EH (cell line): ENCODE data around the gene BTN3A1.
A peak's percentile ranks its signal among the peaks of the same experiment; 100 is the strongest.

Source experiments
- DNase-seq: peaks from one replicate; pipeline ENCODE4 v3.0.0-alpha.2; 2015; ENCODE audit warnings: low read depth

The BTN3A1 gene

DNA sequence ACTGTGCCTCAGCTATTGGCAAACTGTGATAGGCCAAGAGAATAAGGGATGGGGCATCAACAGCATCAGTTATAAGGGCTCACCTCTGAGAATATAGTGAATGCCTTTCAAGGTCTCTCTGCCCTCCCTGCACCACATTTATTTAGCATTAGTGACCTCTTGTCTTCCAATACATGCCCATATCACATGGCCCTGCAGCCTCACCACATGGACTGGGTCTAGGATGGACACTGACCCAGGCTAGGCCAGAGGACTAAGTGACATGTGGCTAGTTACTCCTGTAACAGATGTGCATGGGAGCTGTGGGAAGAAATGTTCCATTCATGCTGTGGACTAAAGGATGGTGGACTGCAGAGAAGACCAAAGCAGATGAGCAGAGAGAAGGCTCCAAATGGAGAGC, 22.3 kb upstream of the BTN3A1 start:
- no peak for DNase-seq

DNA sequence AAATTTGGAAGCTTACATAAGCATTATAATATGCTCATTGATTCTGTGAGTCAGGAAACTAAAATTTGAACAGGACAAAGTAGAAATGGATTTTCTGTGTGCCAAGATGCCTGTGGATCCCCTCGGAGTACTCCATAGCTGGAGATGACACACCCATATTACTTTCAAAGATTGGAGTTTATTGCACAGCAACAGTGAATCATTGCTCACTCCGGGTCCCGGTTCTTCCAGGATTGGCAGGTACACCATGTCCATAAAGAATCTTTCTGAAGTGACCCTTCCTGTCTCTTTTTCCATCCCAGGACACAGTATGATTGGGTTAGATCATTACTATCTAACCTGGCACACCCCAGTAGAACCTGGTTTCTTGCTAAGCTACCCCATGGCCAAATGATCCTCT, 21.8 kb upstream of the BTN3A1 start:
- no peak for DNase-seq

DNA sequence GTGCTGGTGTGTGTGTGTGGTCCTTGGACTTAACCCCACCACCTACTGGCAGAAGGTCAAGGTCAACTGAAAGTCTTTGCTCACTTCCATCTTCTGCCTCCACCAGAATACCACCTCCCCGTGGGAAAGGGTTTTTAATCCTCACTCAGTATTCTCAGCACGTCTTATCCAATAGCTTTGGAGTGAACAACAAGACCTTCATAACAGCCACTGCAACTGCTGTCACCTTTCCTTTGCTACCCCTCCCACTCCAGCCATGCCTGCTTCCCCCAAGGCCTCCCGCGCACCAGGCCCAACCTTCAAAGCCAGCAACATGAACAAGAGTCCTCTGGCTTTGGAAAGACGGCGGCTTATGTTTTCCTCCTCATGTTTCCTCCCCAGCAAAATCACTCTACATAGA, 20.0 kb upstream of the BTN3A1 start:
- DNase-seq: no peak

DNA sequence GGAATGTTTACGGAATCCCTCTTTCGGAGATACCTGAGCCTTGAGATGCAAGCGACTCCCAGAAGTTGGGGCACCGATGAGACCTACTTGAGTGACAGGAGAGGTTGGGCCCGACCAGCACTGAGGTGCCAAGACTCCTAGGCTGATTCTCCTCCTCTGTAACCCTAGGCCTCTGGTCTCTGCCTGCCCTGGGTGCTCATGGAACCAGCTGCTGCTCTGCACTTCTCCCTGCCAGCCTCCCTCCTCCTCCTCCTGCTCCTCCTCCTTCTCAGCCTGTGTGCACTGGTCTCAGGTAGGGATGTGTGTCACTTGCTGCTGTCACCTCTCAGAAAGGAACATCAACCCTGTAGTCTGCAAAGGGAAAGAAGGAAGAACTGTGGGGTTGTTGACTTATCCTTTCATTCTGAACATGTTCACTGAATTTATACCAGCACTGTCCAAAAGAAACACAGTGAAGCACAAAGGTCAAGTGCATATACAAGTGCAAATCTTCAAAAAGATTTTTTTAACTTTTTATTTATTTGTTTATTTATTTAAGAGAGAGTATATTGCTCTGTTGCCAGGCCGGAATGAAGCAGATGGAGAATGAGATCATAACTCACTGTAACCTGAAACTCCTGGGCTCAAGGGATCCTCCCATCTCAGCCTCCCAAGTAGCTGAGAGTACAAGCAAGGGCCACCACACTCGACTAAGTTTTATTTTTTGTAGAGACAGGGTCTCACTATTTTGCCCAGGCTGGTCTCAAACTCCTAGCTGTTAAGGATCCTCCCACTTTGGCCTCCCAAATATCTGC, 18.3 kb upstream of the BTN3A1 start:
- peak; percentile 73 for DNase-seq

DNA sequence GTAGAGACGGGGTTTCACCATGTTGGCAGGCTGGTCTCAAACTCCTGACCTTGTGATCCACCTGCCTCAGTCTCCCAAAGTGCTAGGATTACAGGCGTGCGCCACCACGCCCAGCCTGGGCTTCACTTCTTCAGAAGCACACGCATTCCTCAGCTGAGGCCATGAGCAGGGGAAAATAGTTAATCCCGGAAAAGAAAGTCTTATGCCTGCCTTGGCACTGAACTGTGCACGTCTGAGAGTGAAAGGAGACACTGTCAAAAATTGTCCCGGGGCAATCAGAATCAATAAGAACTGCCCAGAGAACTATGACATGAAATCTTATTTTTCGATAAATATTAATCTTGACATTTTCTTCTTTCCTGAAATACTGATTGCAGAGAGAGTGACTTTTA, 16.3 kb upstream of the BTN3A1 start:
- DNase-seq: no peak

DNA sequence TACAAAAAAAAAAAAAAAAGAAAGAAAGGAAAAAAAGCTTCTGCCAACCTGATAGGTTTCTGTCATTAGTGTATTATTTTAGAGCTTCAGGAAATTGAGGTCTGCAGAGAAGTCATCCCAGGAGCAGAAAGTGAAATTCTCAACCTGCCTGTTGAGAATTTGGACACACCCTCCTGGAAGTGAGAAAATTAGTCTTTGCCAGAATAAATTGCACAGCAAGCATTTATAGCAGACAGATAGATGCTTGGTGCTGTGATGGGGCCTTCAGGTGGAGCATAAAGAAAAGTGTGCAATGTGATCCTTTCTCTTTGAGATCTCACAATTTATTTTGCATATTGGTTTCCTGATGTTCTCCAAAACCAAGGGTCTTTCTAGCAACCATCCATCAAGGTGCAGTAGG, 14.5 kb upstream of the BTN3A1 start:
- no peak for DNase-seq

DNA sequence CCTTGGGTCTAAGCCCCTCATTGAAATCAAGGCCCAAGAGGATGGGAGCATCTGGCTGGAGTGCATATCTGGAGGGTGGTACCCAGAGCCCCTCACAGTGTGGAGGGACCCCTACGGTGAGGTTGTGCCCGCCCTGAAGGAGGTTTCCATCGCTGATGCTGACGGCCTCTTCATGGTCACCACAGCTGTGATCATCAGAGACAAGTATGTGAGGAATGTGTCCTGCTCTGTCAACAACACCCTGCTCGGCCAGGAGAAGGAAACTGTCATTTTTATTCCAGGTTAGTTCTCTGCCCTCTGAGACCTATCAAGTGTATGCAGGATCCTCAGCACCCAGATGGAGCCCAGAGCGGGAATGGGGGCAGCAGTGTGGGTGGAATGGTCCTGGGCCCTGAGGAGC, 14.1 kb upstream of the BTN3A1 start:
- peak; percentile 53 for DNase-seq

DNA sequence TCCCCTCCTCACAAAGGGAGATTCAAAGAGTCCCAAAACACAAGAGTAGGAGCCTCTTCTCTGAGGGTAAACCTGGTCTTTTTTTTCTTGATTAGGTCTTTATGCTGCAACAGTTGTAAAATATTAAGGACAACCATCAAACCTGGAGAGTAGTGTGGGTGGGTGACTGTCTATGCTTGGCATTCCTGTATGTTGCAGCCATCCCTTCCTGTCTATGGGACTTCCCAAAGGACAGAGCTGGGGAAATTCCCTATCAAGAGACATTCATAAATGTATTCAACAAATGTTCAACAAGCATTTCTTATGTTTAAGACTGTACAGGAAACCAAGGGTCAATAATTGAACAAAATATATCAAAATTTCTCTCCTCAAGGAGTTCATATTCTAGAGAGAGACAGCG, 13.6 kb upstream of the BTN3A1 start:
- peak; percentile 47 for DNase-seq

DNA sequence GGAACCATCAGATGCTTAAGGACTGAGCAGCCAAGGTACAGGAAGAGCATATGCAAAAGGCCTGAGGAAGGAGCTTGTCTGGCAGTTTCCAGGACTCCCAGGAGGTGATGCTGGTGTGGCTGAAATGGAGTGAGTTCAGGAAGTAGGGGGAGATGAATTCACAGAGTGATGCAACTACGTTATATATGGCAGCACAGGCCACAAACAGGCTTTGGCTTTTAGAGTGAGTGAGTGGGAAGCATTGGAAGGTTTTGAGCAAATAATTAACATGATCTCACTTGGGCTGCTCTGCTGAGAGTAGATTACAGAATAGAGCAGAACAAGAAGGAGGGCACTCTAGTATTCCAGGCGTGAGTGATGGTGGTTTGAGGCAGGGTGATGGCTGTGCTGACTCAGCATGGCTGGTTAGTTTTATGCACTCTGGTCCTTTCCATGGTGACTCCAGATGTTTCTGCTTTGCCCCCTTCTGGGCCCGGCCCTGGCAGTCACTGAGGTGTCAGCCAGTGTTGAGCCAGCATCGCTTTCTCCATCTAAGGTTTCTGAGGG, 12.7 kb upstream of the BTN3A1 start:
- peak; percentile 27 for DNase-seq

DNA sequence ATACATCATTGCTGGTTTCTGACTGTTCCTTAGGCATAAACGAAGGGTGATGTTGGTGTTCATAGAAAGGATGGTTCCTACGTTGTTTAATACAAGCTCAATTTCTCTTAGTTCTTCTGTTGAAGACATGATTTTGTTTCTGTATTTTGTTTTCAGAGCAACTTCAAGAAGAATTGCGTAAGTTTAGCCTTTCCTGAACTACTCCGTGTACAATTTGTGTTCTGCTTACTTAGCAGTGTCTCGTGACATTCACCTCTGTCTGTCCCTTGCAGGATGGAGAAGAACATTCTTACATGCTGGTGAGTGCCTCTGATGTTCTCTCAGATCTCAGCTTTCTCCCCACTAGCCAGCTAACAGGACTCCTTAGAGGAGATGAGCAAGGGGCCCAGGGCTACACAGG, 11.5 kb upstream of the BTN3A1 start:
- no peak for DNase-seq

DNA sequence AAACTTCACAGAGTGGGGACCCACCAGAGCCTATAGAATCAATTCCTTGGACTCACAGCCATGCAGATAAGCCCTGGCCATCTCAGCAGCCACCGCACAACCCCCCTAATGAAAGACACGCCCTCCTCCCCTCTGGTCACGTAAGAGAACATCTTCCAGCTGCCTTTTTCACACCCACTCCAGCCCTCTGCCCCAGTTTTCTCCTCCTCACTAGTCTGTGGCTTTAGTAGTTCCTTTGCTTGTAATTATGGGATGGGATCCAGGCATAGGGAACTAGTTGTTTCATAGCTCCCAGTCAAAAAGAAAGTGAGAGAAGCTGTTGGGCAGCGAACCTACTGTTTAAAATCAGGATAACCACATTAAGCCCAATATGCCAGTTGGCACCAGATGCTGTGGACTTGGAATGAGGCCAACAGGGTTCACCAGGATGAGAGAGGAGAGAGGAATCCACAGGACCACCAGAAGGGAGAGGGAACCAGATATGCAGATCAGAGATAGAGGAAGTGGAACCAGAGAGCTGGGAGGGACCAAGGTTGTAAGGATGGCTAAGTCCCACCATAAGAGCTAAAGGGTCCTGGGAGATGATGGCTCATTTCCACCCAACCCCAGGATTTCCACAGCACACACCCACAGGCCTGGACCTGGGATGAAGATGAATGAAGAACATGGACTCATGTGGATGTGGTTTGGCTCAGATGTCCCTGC, 9.0 kb upstream of the BTN3A1 start:
- DNase-seq: no peak

DNA sequence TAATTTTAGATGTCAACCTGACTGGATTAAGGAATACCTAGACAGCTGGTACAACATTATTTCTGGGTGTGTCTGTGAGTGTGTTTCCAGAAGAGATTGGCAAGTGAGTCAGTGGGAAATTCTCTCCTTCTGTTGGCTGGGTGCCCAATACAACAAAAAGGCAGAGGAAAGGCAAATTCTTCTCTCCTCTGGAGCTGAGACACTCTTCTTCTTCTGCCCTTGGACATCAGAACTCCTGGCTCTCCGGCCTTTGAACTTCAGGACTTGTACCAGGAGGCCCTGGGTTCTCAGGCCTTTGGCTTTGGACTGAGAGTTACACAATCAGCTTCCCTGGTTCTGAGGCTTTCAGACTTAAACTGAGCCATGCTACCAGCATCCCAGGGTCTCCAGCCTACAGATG, 7.8 kb upstream of the BTN3A1 start:
- peak; percentile 86 for DNase-seq

DNA sequence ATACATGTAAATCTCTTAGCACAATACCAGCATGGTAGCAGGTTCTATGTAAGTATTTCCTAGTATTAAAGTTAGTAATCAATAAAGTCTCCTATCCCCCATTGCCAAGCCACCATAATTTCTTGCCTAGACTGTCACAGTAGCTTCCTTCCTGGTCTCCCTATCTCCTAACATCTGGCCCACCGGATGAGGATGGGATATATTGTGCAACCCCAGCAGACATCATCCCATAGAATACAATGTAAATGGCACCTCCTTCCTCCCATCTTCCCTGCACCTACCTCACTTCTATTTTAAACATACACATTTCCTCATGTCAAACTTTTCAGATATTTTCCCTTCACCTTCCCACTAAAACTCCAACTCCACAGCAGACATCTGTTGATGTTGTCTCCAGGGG, 3.5 kb upstream of the BTN3A1 start:
- no peak for DNase-seq

DNA sequence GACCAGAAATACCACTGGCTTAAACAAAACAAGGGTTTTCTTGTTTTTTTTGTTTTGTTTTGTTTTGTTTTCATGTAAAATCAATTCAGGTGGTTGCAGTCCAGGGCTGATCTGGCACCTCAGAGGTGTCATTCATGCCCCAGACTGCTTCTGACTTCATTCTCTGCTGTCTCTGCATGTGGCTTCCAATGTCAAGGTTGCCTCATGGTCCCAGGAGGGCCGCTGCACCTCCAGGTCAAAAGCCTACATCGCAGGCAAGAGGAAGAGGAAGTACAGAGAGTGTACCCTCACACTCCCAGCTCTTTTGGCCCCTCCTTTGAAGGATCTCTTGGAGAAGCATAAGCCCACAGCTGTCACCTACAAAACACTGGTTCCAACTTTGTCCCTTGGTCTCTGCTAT, 1.4 kb upstream of the BTN3A1 start:
- DNase-seq: no peak

DNA sequence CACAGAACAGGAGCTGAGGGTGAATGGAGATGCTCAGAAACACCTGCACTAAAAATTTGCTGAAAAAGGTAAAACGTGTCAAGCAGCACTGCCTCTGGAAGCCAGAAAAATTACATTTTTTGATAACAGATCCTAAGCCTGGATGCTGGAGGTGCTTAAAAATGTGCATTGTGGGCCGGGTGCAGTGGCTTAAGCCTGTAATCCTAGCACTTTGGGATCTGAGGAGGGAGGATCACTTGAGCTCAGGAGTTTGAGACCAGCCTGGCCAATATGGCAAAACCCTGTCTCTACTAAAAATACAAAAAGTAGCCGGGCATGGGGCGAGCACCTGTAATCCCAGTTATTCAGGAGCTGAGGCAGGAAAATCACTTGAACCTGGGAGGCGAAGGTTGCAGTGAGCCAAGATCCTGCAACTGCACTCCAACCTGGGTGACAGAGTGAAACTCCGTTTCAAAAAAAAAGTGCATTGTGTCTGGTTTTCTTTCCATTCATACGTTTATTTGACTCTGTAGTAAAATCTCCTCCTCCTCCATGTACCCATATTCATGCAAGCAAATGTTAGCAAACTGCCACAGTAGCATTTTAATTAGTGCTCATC, 587 bp upstream of the BTN3A1 start:
- DNase-seq: no peak

DNA sequence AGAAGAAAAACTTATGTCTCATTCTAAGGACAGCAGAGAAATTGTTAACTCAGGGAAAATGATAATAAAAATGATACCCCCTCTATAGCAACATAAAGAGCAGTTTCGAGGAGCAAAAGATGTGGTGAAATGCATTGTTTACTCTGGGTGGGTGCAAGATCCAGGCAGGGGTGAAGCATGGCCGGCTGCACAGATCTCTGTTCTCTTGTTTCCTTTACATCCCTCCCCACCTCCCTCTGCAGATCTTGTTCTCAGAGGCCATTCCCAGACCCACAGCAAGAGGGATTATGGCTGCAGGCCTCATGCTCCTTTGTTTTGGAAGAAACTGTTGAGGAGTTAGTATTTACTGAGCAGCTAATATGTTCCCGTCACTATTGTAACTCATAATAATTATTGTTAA, 1.8 kb downstream of the BTN3A1 start:
- DNase-seq: no peak

DNA sequence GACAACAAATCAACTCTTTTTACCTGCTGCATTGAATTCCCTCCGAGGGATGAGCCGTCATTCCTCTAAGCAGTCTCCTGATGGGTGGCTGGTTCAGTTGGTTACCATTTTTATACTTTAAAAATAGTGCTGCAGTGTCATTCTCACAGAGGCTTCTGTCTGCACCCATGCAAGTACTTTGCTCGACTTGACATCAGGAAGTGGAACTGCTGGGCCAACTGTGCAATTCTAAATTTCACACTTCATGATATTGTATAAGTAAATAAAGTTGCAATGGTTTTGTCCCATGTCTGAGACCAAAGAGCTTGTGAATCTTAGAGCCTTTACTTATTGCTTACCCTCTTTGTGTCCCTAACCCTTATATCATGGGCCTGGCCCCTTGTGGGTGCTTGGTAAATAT, 2.5 kb downstream of the BTN3A1 start:
- no peak for DNase-seq

DNA sequence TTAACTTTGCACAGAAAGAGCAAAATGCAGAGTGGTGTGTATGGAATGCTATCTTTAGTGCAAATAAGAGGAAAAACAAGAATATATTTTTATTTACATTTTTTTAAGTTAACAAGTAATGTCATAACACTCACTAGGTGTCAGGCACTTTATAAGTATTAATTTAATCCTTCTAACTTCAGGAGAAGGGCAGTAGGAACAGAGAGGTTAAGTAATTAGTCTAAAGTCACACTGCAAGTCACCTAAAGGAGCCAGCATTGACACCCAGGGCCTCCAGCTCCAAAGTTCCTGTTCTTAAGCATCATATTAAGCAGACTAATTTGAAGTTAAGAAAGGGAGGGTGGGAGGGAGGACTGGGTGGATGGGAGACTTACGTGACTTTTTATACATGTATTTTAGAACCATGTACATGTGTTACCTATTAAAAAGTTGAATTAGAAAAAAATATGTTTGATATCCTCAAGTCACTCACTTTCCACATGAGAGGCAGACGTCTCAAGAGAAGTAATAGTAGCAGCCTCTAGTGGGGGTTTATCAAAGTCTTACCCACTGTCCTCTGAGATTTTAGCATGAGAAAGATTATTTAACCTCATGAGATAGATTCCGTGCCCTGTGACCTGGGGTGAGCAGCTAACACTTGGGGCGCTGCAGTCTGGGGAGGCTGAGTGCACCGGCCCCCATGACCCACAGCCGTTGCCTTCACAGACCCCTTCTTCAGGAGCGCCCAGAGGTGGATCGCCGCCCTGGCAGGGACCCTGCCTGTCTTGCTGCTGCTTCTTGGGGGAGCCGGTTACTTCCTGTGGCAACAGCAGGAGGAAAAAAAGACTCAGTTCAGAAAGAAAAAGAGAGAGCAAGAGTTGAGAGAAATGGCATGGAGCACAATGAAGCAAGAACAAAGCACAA, 7.0 kb downstream of the BTN3A1 start:
- no peak for DNase-seq

DNA sequence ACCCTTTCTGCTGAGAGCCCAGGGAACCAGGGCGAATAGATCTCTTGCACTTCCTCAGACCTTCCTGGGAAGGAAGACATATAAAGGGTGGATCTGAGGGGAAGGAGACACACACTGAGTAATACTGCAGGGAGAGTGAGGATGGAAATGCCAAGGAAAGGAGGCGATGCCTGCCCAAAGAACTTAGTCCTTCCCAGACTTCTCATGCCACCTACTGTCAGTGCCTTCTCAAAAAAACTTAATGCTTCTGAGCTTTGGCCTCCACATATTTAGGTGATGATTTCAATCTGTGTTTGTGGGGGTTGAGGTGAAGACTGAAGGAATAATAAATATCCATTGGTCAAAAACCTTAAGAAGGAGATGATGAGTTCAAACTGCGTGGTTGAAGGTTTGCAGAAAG, 9.7 kb downstream of the BTN3A1 start:
- DNase-seq: peak; percentile 53

DNA sequence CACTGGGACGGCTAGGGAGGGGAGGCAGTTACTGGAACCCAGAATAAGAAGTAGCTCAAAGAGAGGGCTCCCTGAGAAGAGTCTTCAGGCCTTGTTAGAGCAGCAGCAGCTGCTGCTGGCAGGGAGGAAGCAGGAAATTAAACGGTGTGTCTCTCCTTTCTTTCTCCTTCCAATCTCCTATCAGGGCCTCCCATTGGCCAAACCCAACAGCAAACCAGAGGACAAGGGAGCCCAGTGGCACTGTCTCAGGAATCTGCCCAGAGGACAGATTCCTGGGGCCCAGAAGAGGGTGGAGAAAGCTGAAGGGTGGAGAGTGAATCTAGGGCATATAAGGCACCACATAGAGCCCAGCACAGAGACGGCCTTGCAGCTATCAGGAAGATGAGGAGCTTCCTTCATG, 10.2 kb downstream of the BTN3A1 start:
- peak; percentile 44 for DNase-seq

DNA sequence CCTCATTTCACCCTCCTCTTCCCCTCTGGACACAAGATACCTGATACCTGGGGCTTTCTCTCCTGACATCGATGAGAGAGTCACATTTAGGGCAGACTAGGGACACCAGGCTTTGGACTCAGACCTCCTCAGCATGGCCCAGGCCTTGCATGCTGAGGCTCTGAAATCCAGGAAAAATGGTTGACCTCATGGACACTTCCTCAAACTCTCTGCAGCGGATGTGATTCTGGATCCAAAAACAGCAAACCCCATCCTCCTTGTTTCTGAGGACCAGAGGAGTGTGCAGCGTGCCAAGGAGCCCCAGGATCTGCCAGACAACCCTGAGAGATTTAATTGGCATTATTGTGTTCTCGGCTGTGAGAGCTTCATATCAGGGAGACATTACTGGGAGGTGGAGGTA, 10.9 kb downstream of the BTN3A1 start:
- no peak for DNase-seq

DNA sequence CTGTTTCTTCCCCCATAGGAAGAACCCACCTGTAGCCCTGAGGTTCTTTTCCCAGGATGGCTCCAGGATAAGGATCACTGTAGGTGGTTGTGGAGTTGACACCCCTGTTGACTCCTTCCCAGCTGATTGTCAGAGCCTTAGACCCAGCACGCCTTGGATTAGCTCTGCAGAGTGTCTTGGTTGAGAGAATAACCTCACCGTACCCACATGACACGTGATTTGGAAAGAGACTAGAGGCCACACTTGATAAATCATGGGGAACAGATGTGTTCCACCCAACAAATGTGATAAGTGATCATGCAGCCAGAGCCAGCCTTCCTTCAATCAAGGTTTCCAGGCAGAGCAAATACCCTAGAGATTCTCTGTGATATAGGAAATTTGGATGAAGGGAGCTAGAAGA, 12.2 kb downstream of the BTN3A1 start:
- no peak for DNase-seq
